GM12864 (cell line): ENCODE results near the gene KCNIP1.

Experiments
- DNase-seq: peaks from one replicate; pipeline ENCODE4 v3.0.0-alpha.2; 2011; ENCODE audit warnings: low read depth
- H3K4me3 ChIP-seq: 2 replicates; pipeline ENCODE4 v1.5.1; 2011; ENCODE audit warnings: mild to moderate bottlenecking, low read depth, low read length, control low read depth
- CTCF ChIP-seq: IDR thresholded peaks from 2 replicates; pipeline ENCODE4 v1.5.1; 2011; ENCODE audit warnings: low read depth, mild to moderate bottlenecking, moderate library complexity, low read length, control low read depth, inconsistent platforms; ENCODE audit errors: missing control alignments

Gene KCNIP1

GRCh38 chr5:170538696-170539586, 35.1 kb downstream of the KCNIP1 start:
- H3K4me3 ChIP-seq = no peak overlapping the region
- DNase-seq = no peak
- TF ChIP-seq CTCF = no peak

GRCh38 chr5:170540271-170540670, 36.5 kb downstream of the KCNIP1 start:
- no peak for TF ChIP-seq CTCF

GRCh38 chr5:170541146-170541769, 37.4 kb downstream of the KCNIP1 start:
- no peak for DNase-seq
- TF ChIP-seq CTCF = no peak
- no peak overlapping the region for H3K4me3 ChIP-seq

More at GRCh38 chr5:170540271-170540670, 36.5 kb downstream of the KCNIP1 start:
- H3K4me3 ChIP-seq = no peak overlapping the region
- DNase-seq = no peak

GRCh38 chr5:170542691-170543293, 39.0 kb downstream of the KCNIP1 start:
- TF ChIP-seq CTCF = no peak
- H3K4me3 ChIP-seq = no peak overlapping the region
- no peak for DNase-seq

GRCh38 chr5:170545313-170545712, 41.5 kb downstream of the KCNIP1 start:
- no peak for DNase-seq
- no peak for TF ChIP-seq CTCF
- H3K4me3 ChIP-seq = no peak overlapping the region

GRCh38 chr5:170545811-170546210, 42.0 kb downstream of the KCNIP1 start:
- no peak for DNase-seq
- no peak for TF ChIP-seq CTCF

More at GRCh38 chr5:170545811-170546210, 42.0 kb downstream of the KCNIP1 start:
- no peak overlapping the region for H3K4me3 ChIP-seq
